LNCAP (cell line): Measurements from ENCODE around the gene CABP4.

Source experiments
- CTCF ChIP-seq: fragments of 450-650 bp; IDR thresholded peaks from 2 replicates; pipeline ENCODE4 v1.5.1; 2017; ENCODE audit warnings: mild to moderate bottlenecking

CABP4 gene

GRCh38 chr11:67507242-67507863, 52.2 kb downstream of the CABP4 start:
- TF ChIP-seq CTCF = no peak

- TF ChIP-seq CTCF = no peak
Observed at GRCh38 chr11:67507864-67508485, 52.8 kb downstream of the CABP4 start, which contains the start of gene CDK2AP2. CDK2AP2 (minus strand) TSS chr11:67508162; CDS start chr11:67508082, 80 bp downstream.

GRCh38 chr11:67508486-67509121, 53.5 kb downstream of the CABP4 start:
- no peak for TF ChIP-seq CTCF

GRCh38 chr11:67510023-67510345, 54.8 kb downstream of the CABP4 start:
- no peak for TF ChIP-seq CTCF
